Measurements from ENCODE around the gene PRPF8. TPM values are rescaled to one million over a fixed set of nuclear protein-coding genes. Genes with fewer than 3 reads are reported as not detected.
"Not testable (repeated sequence)": the region's sequence is repeated elsewhere in the genome, so short reads cannot be mapped to it uniquely, and the experiment has no call there.

PRPF8 gene
- total RNA-seq, 1 donor from 2014 or later: 225 TPM

GRCh38 chr17:1695365-1695764 lies 10.7 kb upstream of the PRPF8 start:
- DNase-seq (ENCODE audit: low spot score): no peak

DNA sequence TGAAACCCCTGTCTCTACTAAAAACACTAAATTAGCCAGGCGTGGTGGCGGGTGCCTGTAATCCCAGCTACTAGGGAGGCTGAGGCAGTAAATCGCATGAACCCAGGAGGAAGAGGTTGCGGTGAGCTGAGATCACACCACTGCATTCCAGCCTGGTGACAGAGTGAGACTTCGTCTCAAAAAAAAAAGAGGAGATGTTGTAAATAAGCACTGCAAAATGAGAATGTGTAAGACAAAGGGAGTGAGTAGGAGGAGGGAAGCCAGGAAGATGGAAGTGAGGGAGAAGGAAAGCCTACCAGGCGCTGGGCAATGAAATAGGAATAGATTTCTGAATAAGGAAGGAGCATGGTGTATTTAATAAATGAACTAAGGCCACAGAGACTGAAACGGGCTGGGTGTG lies 8.7 kb upstream of the PRPF8 start:
- DNase-seq (ENCODE audit: low spot score): no peak

GRCh38 chr17:1690544-1691221 lies 6.0 kb upstream of the PRPF8 start:
- DNase-seq (ENCODE audit: low spot score): no peak

DNA sequence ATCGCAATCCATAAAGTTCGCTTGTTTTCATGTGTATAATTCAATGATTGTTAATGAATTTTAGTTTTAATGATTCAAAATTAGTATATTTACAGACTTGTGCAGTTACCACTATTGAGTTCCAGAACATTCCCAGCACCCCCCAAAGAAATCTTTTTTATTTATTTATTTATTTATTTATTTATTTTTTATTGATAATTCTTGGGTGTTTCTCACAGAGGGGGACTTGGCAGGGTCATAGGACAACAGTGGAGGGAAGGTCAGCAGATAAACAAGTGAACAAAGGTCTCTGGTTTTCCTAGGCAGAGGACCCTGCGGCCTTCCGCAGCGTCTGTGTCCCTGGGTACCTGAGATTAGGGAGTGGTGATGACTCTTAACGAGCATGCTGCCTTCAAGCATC lies 3.7 kb upstream of the PRPF8 start:
- DNase-seq (ENCODE audit: low spot score): not testable (repeated sequence)

- no peak for DNase-seq (ENCODE audit: low spot score)
Observed at GRCh38 chr17:1686086-1686485, 1.4 kb upstream of the PRPF8 start.

DNA sequence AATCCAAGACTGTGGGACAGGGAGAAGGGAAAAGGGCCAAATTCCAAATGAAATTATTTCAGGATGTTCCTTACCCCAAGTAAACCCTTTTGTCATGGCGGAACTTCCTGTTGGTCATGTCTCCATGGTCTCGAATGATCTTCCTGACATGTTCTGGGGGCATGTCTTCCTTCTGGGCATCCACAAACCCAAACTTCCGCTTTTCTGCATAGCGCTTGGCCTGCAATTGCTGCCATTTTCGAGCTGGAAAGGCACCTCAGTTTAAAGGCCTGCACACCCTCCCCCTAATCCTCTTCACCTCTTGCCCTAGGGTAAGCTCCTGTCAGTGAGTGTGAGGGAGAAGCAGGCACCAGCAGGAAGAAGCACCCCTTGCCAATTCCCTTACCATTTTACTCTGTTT lies 1.2 kb downstream of the PRPF8 start:
- no peak for DNase-seq (ENCODE audit: low spot score)

DNA sequence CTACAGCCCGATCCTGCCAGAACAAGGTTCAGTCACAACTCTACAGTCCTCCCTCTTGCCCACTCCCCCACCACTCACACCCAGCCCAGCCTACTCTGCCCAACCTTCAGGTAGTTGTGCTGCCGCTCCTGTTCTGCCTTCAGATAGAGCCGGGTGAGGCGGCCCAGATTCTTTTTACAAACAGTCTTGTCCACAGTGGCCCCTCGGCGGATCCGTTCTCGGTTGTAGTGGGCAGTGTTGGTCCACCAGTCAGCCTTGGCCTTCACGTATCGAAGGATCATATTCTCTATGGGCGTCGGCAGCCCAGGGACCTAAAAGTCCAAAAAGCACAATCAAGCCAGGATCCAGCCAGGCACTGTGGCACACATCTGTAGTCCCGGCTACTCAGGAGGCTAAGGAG lies 8.3 kb downstream of the PRPF8 start:
- DNase-seq (ENCODE audit: low spot score): no peak

- DNase-seq (ENCODE audit: low spot score): no peak
Observed at GRCh38 chr17:1673041-1673785, 11.5 kb downstream of the PRPF8 start.

DNA sequence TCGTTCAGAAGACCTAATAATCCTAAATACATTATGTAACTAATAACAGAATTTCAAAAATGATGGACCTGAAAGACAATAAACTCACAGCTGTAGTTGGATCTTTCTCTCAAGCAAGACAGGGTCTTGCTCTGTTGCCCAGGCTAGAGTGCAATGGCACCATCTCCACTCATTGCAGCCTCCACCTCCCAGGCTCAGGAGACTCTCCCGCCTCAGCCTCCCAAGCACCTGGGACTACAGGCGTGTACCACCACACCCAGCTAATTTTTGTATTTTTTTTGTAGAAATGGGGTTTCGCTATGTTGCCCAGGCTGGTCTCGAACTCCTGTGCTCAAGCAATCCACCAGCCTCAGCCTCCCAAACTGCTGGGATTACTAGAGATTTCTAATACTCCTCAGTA lies 20.7 kb downstream of the PRPF8 start:
- DNase-seq (ENCODE audit: low spot score): not testable (repeated sequence)

- DNase-seq (ENCODE audit: low spot score): no peak
Observed at GRCh38 chr17:1661045-1661444, 23.6 kb downstream of the PRPF8 start.

GRCh38 chr17:1658100-1658499 lies 26.6 kb downstream of the PRPF8 start:
- no peak for DNase-seq (ENCODE audit: low spot score)

DNA sequence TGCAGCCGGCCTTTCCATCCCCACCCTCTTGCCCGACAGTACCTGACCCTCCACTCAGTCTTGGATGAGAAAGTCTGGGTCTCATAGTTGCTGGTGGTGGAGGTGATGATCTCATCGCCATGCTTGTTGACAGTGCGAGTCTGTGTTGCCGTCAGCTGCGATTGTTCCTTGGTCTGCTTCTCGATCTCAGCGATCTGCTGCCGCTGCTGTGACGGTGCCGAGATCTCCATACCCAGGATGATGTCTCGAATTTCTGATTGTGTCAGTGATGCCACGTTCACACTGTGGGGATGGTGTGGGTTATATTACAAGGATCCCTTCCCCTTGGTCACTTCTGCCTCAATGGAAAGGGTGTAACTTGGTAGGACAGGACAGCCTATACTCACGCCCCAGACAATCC lies 30.9 kb downstream of the PRPF8 start:
- DNase-seq (ENCODE audit: low spot score): no peak

GRCh38 chr17:1652794-1653193 lies 31.9 kb downstream of the PRPF8 start:
- DNase-seq (ENCODE audit: low spot score): not testable (repeated sequence)

DNA sequence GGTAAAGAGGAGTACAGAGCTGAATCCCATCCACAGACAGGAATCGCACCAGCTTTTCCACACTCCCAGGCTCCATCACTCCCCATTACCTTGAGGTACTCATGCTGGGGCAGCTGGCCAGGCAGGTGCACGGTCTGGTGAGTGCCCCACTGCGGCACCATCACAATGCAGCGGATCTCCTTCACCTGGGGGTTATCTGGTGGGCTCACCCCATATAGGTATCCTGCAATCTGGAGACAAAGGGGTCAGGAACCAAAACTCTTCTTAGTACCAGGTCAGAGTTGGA lies 33.2 kb downstream of the PRPF8 start:
- DNase-seq (ENCODE audit: low spot score): no peak

- no peak for DNase-seq (ENCODE audit: low spot score)
Observed at GRCh38 chr17:1650731-1651558, 33.7 kb downstream of the PRPF8 start.

DNA sequence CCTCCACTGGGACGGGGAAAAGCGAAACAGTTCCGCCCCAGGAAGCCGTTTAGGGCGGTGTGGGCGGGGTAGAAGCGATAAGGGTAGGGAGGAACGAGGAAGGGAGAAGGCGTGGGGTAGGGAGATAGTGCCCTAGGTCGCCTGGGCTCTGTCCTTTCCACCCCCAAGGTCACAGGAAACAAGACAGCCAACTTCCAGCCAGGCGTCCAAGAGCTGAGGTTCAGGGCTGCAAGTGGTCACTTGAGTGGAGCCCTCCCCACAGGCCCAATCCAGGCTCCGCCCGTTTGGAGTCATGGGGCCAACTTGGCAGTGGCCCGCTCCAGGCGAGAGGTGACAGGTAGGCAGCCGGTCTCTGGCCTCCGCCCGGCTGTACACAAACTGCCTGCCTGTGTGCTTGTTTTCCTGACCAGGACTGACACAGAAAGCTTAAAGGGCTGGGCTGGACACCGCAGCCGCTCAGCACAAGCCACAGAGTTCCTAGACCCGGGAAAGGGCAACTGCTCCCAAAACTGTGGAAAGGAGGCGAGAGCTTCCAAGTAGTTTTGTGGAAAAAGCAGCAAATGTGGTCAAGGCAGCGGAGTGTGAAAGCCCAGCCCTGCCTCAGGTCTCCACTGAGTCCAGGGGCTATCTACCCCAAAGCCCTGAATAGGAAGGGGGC lies 34.7 kb downstream of the PRPF8 start, which contains the start of gene RILP:
RILP (minus strand) TSS at position 23 of the 658 bp plus-strand sequence. CDS start 62 bp downstream, outside the sequence.
- no peak for DNase-seq (ENCODE audit: low spot score)

DNA sequence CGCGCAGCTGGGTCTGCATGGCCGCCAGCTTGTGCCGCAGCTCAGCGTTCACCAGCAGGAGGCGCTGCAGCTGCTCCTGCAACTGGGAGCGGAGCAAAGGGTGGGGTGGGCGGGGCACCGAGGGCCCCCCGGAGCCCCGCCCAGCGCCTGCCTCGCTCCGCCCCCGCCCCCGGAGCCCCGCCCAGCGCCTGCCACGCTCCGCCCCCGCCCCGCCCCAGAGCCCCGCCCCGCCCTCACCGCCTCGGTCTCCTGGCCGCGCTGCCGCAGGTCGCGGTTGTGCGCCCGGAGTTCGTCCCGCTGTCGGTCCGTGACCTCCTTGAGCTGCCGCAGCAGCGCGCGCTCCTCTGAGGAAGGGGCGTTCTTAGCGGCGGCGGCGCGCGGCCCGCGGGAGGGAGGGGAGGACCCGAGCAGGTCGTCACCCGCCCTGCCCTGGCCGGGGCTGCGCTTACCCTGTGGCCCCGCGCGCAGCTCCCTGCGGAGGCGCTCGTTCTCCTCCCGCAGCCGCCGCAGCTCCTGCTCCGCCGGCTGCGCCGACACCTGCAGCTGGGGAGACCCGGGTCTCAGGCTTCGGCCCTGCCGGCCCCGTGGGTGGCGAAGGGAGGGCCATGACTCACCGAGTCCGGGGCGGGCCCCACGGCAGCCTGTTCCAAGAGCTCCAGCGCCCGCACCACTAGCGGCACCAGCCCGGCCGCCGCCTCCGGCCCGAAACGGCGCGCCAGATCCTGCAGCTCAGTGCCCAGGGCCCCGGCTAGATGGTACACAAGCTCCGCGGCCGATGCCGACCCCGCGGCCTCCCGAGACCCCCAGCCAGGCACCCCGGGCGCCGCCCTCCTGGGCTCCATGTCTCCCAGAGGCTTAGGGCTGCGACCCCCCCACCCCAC lies 35.5 kb downstream of the PRPF8 start:
- DNase-seq (ENCODE audit: low spot score): peak; percentile 98

DNA sequence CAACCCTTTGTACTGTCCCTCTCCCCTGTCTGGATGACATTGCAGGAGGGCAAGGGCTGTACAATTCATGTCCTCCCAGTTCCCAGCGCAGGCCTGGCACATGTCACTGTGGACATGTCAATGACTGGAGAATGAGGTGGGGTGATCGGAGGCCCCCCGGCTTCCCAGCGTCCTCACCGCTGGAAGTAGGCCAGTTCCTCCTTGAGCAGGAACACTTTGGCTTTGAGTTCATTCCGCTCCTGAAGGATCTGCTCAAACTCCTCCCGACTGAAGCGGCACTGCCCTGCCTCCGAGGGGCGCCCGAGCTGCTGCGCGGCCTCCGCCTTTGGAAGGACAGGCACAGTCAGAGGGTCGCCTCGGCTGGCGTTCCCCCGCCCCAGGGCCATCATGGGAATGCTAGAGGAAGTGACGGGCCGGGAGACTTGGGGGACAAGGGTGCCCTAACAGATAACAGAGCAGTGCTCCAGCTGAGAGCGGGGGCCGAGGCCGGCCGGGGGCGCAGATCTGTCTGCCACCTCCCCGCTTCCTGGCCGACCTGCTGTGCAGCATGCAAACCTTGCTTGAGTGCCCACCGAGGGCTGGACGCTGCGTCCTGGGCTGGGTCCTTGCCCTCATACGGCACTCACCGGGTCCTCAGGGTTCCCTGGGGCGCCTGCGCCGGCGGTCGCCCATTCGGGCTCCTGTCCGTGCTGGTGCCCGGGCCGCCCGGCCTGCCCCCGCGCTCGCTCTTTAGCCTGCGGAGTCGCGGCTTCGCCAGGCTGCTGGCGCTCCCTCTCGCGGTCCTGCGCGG lies 36.3 kb downstream of the PRPF8 start:
- no peak for DNase-seq (ENCODE audit: low spot score)

- DNase-seq (ENCODE audit: low spot score): no peak
Observed at GRCh38 chr17:1647802-1648171, 36.9 kb downstream of the PRPF8 start.

Measured in mesenteric fat pad (tissue), 1 donor.